ENCODE measurements around the gene GAS2L2.
"Not testable (repeated sequence)": the region's sequence is repeated elsewhere in the genome, so short reads cannot be mapped to it uniquely, and the experiment has no call there.

Gene GAS2L2

GRCh38 chr17:35713069-35713728 lies 39.8 kb downstream of the GAS2L2 start:
- TF ChIP-seq JUND (IDR thresholded peaks at IDR 0.05; ENCODE audit: low read depth) = no peak
- in situ Hi-C loops (cut with HindIII; ENCODE audit: low pct_unique_long_range_greater_than_20kb, low sequenced_read_pairs) = no loop called here
- no peak for DNase-seq (ENCODE audit: low read depth in 1 of 2, low spot score in 1 of 2)

GRCh38 chr17:35710950-35711349 lies 42.1 kb downstream of the GAS2L2 start:
- TF ChIP-seq JUND (IDR thresholded peaks at IDR 0.05; ENCODE audit: low read depth) = no peak
- in situ Hi-C loops (cut with HindIII; ENCODE audit: low pct_unique_long_range_greater_than_20kb, low sequenced_read_pairs) = no loop called here
- no peak for DNase-seq (ENCODE audit: low read depth in 1 of 2, low spot score in 1 of 2)

GRCh38 chr17:35709874-35710273 lies 43.2 kb downstream of the GAS2L2 start:
- TF ChIP-seq JUND (IDR thresholded peaks at IDR 0.05; ENCODE audit: low read depth) = no peak
- in situ Hi-C loops (cut with HindIII; ENCODE audit: low pct_unique_long_range_greater_than_20kb, low sequenced_read_pairs) = no loop called here
- no peak for DNase-seq (ENCODE audit: low read depth in 1 of 2, low spot score in 1 of 2)

GRCh38 chr17:35708951-35709350 lies 44.1 kb downstream of the GAS2L2 start:
- in situ Hi-C loops (cut with HindIII; ENCODE audit: low pct_unique_long_range_greater_than_20kb, low sequenced_read_pairs) = no loop called here
- TF ChIP-seq JUND (IDR thresholded peaks at IDR 0.05; ENCODE audit: low read depth) = no peak
- DNase-seq (ENCODE audit: low read depth in 1 of 2, low spot score in 1 of 2) = no peak

- no peak for TF ChIP-seq JUND (IDR thresholded peaks at IDR 0.05; ENCODE audit: low read depth)
- DNase-seq (ENCODE audit: low read depth in 1 of 2, low spot score in 1 of 2) = no peak
- in situ Hi-C loops (cut with HindIII; ENCODE audit: low pct_unique_long_range_greater_than_20kb, low sequenced_read_pairs) = no loop called here
These were observed 44.9 kb downstream of the GAS2L2 start for GRCh38 chr17:35708149-35708548.

GRCh38 chr17:35705705-35706104 lies 47.3 kb downstream of the GAS2L2 start:
- in situ Hi-C loops (cut with HindIII; ENCODE audit: low pct_unique_long_range_greater_than_20kb, low sequenced_read_pairs) = no loop called here
- no peak for DNase-seq (ENCODE audit: low read depth in 1 of 2, low spot score in 1 of 2)
- no peak for TF ChIP-seq JUND (IDR thresholded peaks at IDR 0.05; ENCODE audit: low read depth)

GRCh38 chr17:35705230-35705629 lies 47.8 kb downstream of the GAS2L2 start:
- in situ Hi-C loops (cut with HindIII; ENCODE audit: low pct_unique_long_range_greater_than_20kb, low sequenced_read_pairs) = no loop called here
- no peak for TF ChIP-seq JUND (IDR thresholded peaks at IDR 0.05; ENCODE audit: low read depth)
- DNase-seq (ENCODE audit: low read depth in 1 of 2, low spot score in 1 of 2) = no peak

GRCh38 chr17:35703308-35703707 lies 49.7 kb downstream of the GAS2L2 start:
- in situ Hi-C loops (cut with HindIII; ENCODE audit: low pct_unique_long_range_greater_than_20kb, low sequenced_read_pairs); DNase-seq (ENCODE audit: low read depth in 1 of 2, low spot score in 1 of 2): not testable (repeated sequence)

- no peak for DNase-seq (ENCODE audit: low read depth in 1 of 2, low spot score in 1 of 2)
- no peak for TF ChIP-seq JUND (IDR thresholded peaks at IDR 0.05; ENCODE audit: low read depth)
- in situ Hi-C loops (cut with HindIII; ENCODE audit: low pct_unique_long_range_greater_than_20kb, low sequenced_read_pairs) = no loop called here
These were observed 51.5 kb downstream of the GAS2L2 start for GRCh38 chr17:35701491-35701890.

- DNase-seq (ENCODE audit: low read depth in 1 of 2, low spot score in 1 of 2) = no peak
These were observed 52.9 kb downstream of the GAS2L2 start for GRCh38 chr17:35700150-35700549.

GRCh38 chr17:35698800-35699199 lies 54.2 kb downstream of the GAS2L2 start:
- TF ChIP-seq JUND (IDR thresholded peaks at IDR 0.05; ENCODE audit: low read depth) = no peak
- DNase-seq (ENCODE audit: low read depth in 1 of 2, low spot score in 1 of 2) = no peak
- in situ Hi-C loops (cut with HindIII; ENCODE audit: low pct_unique_long_range_greater_than_20kb, low sequenced_read_pairs) = no loop called here

More at GRCh38 chr17:35700150-35700549, 52.9 kb downstream of the GAS2L2 start:
- in situ Hi-C loops (cut with HindIII; ENCODE audit: low pct_unique_long_range_greater_than_20kb, low sequenced_read_pairs) = no loop called here
- no peak for TF ChIP-seq JUND (IDR thresholded peaks at IDR 0.05; ENCODE audit: low read depth)

GRCh38 chr17:35695613-35696012 lies 57.4 kb downstream of the GAS2L2 start:
- in situ Hi-C loops (cut with HindIII; ENCODE audit: low pct_unique_long_range_greater_than_20kb, low sequenced_read_pairs) = no loop called here
- TF ChIP-seq JUND (IDR thresholded peaks at IDR 0.05; ENCODE audit: low read depth) = no peak
- no peak for DNase-seq (ENCODE audit: low read depth in 1 of 2, low spot score in 1 of 2)

- TF ChIP-seq JUND (IDR thresholded peaks at IDR 0.05; ENCODE audit: low read depth) = no peak
These were observed 58.1 kb downstream of the GAS2L2 start for GRCh38 chr17:35694906-35695305.

More at GRCh38 chr17:35694906-35695305, 58.1 kb downstream of the GAS2L2 start:
- in situ Hi-C loops (cut with HindIII; ENCODE audit: low pct_unique_long_range_greater_than_20kb, low sequenced_read_pairs) = no loop called here
- DNase-seq (ENCODE audit: low read depth in 1 of 2, low spot score in 1 of 2) = no peak
